Activated gamma-delta T cell treated with anti-CD3 and anti-CD28 coated beads, Interleukin-2, amount 50 U/mL, for 16 hours (primary cell): ENCODE measurements around the gene SPDYE1.
"Not testable (repeated sequence)": the region's sequence is repeated elsewhere in the genome, so short reads cannot be mapped to it uniquely, and the experiment has no call there.

Experiments used
- DNase-seq: peaks from one replicate; pipeline ENCODE4 v3.0.0-alpha.2; 2020; ENCODE audit warnings: low read depth

SPDYE1 gene, protein sequence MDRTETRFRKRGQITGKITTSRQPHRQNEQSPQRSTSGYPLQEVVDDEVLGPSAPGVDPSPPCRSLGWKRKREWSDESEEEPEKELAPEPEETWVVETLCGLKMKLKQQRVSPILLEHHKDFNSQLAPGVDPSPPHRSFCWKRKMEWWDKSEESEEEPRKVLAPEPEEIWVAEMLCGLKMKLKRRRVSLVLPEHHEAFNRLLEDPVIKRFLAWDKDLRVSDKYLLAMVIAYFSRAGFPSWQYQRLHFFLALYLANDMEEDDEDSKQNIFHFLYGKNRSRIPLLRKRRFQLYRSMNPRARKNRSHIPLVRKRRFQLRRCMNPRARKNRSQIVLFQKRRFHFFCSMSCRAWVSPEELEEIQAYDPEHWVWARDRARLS

DNA sequence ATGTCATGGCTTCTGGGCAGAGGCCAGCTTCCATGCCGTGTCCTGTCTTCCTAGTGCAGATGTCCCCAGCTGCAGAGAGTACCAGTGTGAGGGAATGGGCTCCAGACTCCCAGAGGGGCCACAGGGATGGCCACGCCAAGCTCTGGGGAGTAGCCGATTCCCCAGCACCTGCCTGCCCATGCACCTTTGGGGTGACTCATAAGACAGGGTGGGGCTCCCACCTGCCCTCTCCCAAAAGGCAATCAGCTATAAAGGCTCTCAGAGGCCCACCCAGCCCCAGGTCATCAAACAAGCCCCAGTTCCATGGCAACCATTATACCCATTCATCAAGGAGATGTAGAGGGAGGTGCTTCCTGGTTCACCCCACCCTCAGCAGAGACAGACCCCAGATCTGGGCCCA, at the start of gene SPDYE1:
Gene SPDYE1 (plus strand): TSS at position 366 of the 400 bp plus-strand sequence. CDS start 2,053 bp downstream, outside the sequence.
- not testable (repeated sequence) for DNase-seq

DNA sequence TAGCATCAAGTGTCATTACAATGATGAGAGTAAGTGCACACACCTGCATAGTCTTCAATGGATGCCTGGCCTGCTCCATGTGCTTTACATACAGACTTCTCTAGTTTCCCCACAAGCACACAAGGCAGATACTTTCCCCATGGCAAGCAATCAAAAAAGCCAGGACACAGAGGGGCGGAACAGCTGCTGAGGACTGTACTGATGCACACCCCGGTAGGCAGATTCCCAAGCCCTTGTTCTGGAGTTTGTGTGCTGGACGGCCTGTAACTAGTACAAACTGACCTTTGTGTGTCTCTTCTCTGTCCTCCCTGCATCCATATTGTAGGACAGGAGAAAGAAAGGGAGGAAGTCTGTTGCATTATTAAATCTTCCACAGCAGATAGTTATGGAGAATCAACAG, 45.7 kb upstream of the SPDYE1 start:
- DNase-seq = no peak

GRCh38 chr7:43953071-43953470, 44.6 kb upstream of the SPDYE1 start:
- no peak for DNase-seq

GRCh38 chr7:43954524-43955228, 43.0 kb upstream of the SPDYE1 start:
- no peak for DNase-seq

DNA sequence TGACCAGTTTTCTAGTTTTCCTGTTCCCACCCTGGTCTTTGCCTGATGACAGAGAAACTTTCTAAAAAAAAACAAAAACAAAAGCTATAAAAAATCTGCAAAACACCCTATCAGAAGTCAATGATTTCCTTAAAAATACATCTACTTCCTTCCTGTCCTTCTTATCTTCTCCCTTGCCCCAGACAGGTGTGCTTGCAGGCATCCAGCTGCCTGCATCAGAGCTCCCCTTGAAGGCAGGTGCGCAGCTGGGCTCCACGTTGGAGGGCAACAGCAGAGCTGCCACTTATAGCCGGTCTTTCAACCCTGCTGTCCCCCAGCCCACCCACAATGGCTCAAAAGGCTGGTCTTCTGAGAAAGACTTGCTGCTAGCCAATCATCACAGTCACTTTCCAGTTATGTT, 41.7 kb upstream of the SPDYE1 start:
- no peak for DNase-seq

- DNase-seq = no peak
These were observed 36.8 kb upstream of the SPDYE1 start for GRCh38 chr7:43960933-43961332.

- not testable (repeated sequence) for DNase-seq
These were observed 31.3 kb upstream of the SPDYE1 start for GRCh38 chr7:43966392-43966791.

DNA sequence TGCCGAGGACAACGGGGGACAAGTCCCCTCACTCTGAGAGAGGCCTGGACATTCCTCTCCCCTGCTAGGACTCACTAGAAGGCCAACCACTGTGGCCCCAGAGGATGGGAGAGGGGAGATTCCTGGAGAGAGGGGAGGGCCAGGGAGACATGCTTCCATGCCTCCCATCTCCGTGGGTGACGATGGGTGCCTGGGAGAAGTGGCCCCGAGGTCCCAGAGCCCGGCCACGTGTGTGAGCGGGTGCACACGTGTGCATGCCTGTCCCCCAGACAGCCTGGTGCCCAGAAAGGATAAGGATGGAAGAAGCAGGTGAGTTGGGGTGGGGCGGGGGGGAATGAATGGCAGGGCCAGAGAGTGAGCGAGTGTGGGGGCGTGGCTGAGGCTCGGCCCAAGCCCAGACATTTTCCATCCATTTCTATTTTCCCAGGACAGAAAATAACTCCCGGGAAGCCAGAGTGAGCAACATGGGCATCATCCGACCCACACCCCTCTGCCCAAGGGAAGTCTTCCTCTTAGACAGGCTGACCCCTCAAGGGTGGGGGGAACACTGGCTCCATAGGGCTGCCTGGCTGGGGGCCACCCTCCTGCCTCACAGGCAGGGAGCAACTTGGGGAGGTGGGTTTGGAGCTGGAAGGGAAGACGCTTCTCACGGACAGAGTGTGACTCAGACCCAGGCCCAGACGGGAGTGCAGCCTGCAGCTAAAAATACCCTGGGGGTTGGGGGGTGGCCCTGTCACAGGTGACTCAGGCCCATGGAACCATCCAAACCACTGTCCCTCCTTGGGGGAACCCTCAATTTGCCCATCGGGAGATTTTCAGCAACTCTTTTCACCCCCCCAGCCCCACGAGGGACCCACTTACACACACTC, 29.3 kb upstream of the SPDYE1 start:
- DNase-seq = not testable (repeated sequence)

DNA sequence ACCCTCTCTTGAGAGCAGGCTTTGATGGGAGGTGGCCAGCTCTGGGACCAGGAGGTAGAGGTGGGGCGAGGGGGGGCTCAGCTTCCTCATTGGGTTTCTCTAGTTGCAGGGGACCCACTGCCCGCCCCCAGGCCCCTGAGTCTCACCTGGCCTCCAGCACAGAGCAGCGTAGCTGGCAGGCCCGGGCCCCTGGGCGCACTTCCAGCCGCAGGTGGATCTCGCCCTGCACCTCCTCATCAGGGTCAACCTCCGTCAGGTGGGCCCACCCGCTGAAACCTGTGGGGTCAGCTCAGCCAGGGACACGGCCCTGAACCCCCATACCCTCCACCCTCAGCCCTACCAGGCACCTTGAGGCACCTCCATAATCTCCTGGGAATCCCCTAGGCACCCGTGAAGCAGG, 28.1 kb upstream of the SPDYE1 start:
- not testable (repeated sequence) for DNase-seq

DNA sequence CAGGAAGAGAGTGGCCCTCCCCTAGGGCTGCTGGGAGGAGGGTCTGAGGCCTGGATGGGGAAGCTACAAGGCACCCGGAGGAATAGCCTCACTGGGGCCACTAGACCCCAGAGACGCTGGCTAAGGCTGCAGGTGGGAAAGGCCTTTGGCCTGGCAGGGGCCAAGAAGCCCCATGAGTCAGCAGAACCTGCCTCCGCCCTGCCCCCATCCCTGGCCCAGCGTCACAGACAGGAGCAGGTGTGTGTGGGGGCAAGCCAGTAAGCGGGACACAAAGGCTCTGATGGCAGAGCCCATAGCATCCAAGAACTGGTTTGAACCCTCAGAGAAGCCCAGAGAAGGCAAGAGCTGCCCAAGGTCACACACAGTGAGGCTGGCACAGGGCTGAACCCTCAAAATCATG, 27.0 kb upstream of the SPDYE1 start:
- not testable (repeated sequence) for DNase-seq

DNA sequence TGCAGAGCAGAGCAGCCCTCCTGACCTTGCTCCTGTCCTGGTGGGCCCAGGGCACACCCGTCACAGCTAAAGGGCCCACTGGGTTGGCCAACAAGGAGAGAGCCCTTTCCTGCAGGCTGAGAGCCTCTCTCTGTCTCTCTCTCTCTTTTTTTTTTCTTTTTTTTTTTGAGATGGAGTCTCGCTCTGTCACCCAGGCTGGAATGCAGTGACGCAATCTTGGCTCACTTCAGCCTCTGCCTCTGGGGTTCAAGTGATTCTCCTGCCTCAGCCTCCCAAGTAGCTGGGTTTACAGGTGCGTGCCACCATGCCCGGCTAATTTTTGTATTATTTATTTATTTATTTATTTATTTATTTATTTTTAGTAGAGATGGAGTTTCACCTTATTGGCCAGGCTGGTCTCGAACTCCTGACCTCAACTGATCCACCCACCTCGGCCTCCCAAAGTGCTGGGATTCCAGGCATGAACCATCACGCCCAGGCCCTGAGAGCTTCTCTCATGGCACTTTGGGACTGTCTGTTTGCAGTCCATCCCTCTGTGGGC, 23.6 kb upstream of the SPDYE1 start:
- not testable (repeated sequence) for DNase-seq

DNA sequence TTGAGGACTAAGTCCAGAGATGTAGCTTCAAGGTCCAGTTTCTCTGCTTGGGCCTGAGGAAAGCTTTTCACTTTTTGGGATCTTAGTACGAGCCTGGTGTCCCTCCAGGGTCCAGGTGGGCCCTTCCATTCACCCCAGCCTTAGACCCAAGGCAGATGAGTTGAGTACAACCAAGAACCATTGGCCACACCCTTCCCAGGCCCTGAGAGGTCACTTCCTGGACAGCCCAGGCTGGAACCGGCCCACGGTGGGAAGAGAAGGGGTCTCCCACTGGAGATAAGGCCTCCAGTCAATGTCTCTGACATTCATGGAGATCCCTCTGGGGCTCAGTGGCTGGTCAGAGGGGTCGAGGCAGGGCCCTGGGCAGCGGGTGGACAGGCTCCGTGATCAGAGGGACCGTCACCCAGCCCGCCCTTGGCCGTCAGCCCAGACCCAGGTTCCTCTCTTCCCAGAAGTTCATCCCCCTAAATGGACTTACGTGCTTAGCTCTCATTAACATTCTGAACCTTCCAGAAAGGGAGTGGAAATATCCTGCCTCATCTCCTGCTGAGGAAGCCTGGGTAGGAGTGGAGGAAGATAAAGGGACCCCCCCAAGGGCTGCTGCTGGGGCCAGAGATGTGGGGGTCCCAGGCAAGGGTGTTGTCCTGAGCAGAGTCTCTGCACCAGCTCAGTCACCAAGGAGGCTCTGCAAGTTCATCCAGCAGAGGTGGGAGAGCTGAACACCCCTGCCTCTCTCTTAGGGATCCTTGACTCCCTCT, 22.8 kb upstream of the SPDYE1 start:
- not testable (repeated sequence) for DNase-seq

DNA sequence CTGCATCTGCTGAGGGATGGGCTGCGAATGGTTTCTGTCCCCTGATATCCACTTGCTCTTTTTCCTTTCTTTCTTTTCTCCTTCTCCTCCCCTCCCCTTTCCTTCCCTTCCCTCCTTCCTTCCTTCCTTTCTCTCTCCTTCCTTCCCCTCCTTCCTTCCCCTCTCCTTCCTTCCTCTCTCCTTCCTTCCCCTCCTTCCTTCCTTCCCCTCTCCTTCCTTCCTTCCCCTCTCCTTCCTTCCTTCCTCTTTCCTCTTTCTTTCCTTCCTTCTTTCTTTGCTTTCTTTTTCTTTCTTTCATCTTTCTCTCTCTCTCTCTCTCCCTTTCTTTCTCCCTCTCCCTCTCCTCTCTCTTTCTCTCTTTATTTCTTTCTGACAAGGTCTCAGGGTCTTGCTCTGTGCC, 20.2 kb upstream of the SPDYE1 start:
- DNase-seq = no peak

DNA sequence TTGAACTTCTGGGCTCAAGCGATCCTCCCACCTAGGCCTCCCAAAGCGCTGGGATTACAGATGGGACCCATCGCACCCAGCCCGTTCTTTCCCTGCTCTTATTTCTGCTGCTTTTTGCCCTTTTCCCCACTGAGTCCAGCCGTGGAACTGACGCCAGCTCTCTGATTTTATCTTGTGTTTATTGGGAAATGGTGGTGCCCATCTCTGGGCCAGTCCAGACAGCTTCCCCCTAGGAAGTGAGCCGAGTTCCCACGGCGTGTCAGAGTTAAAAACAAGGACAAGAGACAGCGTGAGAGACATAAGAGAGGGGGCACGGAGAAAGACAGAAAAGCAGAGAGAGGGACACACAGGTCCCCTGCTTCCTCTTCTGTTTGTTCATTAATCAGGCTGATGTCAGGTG, 19.6 kb upstream of the SPDYE1 start:
- not testable (repeated sequence) for DNase-seq

DNA sequence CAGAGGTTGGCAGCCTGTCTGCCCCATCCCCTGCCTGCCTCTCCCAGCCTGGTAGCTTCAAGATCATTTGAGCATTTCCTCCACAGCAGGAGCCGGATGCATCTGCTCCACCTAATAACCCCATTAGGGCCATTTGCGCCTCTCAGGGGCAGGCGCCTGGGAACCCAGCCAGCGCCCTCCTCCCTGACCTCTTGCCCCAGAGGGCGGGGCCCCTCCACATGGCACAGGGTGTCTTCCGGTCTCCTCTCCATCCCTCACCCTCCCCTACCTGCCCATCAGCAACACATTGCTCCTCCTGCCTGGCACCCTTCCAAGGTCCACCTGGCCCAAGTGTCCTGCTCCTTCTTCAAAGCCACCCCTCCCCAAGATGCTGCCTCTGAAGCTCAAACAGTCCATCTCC, 14.8 kb upstream of the SPDYE1 start:
- not testable (repeated sequence) for DNase-seq

GRCh38 chr7:43983736-43984135, 14.0 kb upstream of the SPDYE1 start:
- DNase-seq = not testable (repeated sequence)

GRCh38 chr7:43985904-43986864, 11.5 kb upstream of the SPDYE1 start:
- DNase-seq = peak; percentile 80

GRCh38 chr7:43987476-43987875, 10.2 kb upstream of the SPDYE1 start:
- not testable (repeated sequence) for DNase-seq

DNA sequence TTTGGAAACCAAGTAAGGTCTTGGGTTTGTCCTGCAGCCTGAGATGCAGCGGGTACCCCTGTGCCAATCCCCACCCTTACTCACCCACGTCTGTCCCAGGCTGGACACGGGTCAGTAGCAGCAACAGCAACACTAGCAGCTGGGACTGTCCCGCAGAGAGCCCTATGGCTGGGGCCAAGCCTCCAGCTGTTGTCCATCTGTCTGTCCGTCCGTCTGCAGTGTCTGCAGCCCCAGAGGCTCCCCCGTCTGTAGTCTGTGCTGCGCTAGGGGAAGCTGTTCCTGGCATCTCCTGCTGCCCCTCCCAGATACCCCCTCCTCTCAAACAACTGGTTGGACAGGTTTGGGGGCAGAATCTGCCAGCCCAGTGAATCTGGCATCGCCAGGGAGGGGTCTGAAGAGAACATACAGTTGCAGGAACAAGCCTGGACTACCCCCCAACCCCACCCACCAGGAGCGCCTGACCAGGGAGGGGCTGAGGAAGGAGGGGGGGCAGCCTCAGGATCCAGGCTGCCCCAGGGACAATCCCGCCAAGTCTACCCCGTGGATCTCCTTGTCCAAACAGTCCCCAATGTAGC, 7.6 kb upstream of the SPDYE1 start:
- DNase-seq = not testable (repeated sequence)

DNA sequence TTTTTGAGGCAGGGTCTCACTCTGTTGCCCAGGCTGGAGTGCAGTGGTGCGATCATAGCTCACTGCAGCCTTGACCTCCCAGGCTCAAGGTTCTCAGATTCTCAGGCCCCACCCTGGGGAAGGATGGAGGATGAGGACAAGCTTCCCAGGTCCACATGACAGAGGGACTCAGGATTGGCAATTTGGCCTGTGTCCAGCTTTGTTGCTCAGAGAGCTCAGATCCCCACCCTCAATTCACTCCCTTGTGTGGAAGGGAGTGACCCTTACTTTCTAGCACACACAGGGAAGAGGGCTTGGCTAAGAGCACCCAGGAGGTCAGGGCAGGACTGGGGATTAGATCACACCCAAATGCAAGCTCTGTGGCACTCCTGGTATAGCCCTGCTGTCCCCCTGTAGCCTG, 6.9 kb upstream of the SPDYE1 start:
- not testable (repeated sequence) for DNase-seq
